Activated CD4-positive, alpha-beta T cell treated with anti-CD3 and anti-CD28 coated beads, Interleukin-2, Interleukin-4, amounts not matched to agents 100 ng/mL and 50 ng/mL, durations not matched to agents 16 hours and 8 hours (primary cell): Measurements from ENCODE around the gene INTS1.

Experiments
- DNase-seq: peaks from one replicate; pipeline ENCODE4 v3.0.0-alpha.2; 2020; ENCODE audit warnings: low spot score

Gene INTS1

DNA sequence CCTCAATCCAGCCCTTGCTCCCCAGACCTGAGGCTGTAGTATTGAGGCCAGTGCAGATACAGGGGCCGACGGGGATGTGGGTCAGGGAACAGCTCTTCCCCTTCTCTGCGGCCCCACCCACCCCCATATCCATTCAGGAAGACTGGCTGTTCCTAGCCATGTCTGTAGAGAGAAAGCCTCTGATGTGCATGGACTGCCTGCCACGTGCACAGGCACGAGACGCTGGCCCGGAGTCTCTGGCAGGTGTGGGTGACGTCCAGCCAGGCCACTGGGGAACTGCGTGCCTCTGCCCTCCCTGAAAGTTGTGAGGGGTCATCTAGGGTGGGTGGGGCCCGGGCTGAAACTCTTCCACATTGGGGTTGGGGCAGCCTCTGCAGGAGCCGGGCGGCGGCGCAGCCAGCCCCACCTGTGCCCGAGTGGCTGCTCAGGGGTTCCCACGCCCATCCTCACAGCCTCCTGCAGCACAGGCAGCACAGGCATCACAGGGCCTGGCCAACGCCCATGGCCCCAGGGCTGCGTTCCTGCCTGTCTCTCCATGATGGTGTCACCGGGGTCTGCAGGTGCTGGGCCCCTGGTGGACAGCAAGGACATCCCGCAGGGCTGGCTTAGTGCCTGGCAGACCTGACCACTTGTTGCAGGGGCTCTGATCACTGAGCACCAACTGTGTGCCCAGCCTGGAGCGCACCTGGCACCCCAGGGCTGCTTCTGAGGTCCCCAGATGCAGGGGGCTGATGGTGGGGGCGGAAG lies 72.4 kb downstream of the INTS1 start:
- DNase-seq: no peak

DNA sequence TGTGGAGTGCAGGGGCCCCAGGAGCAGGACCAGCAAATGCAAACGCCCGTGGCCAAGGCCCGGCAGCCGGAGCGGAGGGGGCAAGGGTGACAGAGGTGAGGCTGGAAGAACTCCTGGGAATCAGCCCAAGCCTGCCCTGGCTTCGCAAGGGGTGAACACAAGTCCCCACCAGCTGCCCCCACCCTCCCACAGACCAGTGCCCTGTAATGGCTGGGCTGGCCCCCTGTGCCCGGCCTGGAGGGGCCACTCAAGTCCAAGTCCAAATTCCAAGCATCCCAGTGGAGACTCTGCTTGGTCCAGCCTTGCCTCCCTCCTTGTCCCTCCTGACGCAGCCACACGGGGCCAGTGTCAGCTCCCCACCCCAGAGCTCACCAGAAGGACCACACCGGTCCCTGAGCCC lies 73.0 kb downstream of the INTS1 start:
- DNase-seq: no peak

- no peak for DNase-seq
Measured at GRCh38 chr7:1430056-1430845, 73.9 kb downstream of the INTS1 start.

DNA sequence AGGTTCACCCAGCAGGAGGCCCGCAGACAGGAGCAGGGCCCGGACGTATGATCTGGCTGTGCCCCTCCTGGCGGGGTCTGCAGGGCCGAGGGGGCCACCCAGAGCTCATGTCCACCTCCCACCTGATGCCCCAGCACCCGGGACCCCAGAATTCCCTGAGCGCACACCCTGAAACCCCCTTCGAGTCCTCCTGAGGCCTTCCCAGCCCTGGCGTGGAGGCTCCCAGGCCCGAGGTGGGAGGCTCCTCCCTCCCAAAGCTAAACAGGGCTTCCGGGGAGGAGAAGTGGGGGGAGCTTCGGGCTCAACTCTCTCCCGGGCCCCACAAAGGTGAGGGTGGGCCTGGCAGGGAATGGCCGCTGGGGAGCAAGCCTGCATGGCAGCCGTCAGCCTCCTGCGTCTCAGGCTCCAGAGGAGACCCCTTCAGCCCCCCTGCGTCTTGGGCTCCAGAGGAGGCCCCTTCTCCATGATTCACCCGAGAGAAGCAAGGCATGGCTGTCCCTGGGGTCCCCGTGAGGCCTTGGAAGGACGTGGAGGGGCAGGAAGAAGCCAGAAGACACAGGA lies 75.2 kb downstream of the INTS1 start:
- no peak for DNase-seq

DNA sequence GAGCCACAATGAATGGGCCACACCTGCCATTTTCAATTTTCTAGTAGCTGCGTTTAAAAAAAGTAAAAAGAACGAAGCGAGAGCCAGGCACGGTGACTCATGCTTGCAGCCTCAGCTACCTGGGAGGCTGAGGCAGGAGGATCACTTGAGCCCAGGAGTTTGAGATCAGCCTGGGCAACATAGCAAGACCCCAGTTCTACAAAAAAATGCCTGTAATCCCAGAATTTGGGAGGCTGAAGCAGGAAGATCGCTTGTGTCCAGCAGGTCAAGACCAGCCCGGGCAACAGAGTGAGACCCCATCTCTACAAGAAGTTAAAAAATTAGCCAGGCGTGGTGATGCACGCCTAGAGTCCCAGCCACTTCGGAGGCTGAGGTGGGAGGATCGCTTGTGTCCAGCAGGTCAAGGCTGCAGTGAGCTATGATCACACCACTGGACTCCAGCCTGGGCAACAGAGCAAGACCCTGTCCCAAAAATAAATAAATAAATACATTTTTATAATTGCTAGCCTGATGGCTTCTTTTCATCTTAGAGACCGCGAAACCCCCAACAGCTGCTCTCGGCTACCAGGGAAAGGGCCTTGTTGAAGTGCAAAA lies 77.0 kb downstream of the INTS1 start:
- DNase-seq: no peak

DNA sequence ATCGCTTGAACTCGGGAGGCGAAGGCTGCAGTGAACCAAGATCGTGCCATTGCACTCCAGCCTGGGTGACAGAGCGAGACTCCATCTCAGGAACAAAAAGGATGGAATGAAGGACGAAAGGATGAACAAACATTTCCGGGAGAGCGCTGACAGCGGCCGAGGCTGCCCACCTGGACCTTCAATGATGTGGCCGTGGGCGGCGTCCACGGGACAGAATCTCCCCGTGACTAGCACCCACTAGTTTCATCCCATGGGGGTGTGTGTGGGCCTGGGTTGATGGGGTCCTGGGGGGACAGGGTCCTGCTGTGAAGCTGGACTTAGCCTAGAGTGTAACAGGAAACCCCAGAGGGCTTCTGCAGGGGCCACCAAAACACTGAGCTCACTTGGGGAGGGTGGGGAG lies 77.7 kb downstream of the INTS1 start:
- no peak for DNase-seq

DNA sequence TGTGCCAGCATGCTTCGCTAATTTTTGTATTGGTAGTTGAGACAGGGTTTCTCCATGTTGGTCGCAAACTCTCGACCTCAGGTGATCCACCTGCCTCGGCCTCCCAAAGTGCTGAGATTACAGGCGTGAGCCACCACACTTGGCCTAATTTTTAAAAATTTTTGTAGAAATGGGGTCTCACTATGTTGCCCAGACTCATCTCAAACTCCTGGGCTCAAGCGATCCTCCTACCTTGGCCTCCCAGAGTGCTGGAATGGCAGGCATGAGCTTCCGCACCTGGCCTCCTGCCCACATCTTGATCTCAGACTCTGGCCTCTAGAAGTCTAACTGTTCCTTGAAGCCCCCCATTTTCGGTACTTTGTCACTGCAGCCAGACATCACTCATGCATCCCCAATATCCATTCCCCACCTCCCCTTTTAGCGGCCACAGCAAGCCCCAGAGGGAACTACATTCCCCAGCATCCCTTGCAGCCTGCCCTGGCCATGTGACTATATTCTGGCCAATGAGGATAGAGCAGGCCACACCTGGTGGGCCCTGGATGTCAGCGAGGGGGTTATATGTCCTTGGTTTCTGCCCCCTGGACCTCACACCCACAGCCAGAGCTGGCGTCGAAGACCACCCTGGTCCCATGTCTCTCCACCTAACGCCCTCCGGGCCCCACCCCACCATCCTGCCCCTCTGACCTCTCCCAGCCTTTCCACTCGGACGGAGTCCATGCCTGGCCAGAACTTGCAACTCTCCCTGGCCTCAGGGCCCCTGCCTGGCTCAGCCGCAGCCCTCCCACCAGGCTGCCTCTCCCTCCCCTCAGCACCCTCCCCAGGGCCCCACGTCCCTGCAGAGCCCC lies 78.7 kb downstream of the INTS1 start:
- no peak for DNase-seq

GRCh38 chr7:1424041-1424440 lies 80.1 kb downstream of the INTS1 start:
- DNase-seq: no peak

- DNase-seq: no peak
Measured at GRCh38 chr7:1423264-1423811, 80.9 kb downstream of the INTS1 start.

- no peak for DNase-seq
Measured at GRCh38 chr7:1422512-1423263, 81.5 kb downstream of the INTS1 start.

- no peak for DNase-seq
Measured at GRCh38 chr7:1421946-1422345, 82.2 kb downstream of the INTS1 start.

DNA sequence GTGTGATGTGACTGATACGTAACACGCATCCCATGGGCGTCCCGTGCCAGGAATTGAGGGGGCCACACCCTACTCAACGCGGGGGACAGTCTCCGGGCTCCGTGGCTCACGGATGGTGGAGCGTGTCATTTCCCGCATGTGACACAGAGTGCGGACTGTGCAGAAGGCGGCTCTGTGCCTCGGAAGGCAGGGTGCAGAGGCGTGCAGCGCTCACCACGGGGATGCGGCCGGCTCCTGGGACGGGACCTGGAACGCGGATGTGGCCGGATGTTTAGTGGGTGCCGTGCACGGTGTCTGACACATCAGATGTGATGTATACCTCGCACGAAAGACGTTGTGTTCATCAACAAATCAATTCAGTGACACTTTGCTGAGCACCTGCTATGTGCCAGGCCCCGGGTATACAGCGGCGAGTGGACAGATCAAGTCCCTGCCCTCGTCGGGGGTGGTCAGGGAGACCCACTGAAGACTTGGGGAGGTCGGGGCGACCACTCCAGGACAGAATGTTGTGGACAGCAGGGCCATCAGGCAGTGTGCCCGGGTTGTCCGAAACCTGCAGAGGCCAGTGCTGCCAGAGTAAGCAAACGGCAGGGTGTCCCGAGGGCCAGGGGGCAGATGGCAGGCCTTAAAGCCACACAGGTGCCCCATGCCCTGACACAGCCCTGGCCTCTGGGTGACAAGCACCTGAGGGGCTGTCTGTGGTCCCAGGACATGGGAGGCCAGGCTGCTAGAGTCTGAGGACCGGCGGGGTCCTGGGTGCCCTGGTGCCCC lies 83.0 kb downstream of the INTS1 start:
- no peak for DNase-seq
